Inferior parietal cortex (tissue), 1 donor: ENCODE data around the gene GMPPB.

Experiments used
- DNase-seq: peaks from one replicate; pipeline ENCODE4 v3.0.0-alpha.2; 2016; ENCODE audit errors: extremely low spot score

Gene GMPPB

GRCh38 chr3:49729966-49730609 is 6.3 kb upstream of the GMPPB start:
- no peak for DNase-seq

- DNase-seq, result no peak
Observed at GRCh38 chr3:49727924-49728361, 4.2 kb upstream of the GMPPB start.

GRCh38 chr3:49727154-49727923 is 3.6 kb upstream of the GMPPB start:
- no peak for DNase-seq

GRCh38 chr3:49725906-49726681 is 2.3 kb upstream of the GMPPB start:
- DNase-seq, result no peak

GRCh38 chr3:49724586-49724985 is 835 bp upstream of the GMPPB start:
- DNase-seq, result no peak

GRCh38 chr3:49723296-49723627 is 489 bp downstream of the GMPPB start:
- no peak for DNase-seq

GRCh38 chr3:49722896-49723295 is 855 bp downstream of the GMPPB start:
- no peak for DNase-seq

- no peak for DNase-seq
Observed at GRCh38 chr3:49721896-49722781, 1.6 kb downstream of the GMPPB start.

- DNase-seq, result no peak
Observed at GRCh38 chr3:49721596-49721895, 2.2 kb downstream of the GMPPB start.

- DNase-seq, result no peak
Observed at GRCh38 chr3:49720855-49721595, 2.7 kb downstream of the GMPPB start.

GRCh38 chr3:49719214-49719884 is 4.4 kb downstream of the GMPPB start, which contains the start of gene AMIGO3:
Gene AMIGO3 (minus strand): TSS chr3:49719684. CDS start chr3:49719465, 219 bp downstream.
- DNase-seq, result peak; percentile 92

- no peak for DNase-seq
Observed at GRCh38 chr3:49718858-49719213, 4.9 kb downstream of the GMPPB start.

GRCh38 chr3:49717959-49718857 is 5.5 kb downstream of the GMPPB start:
- no peak for DNase-seq

- no peak for DNase-seq
Observed at GRCh38 chr3:49717211-49717958, 6.4 kb downstream of the GMPPB start.

GRCh38 chr3:49716691-49717210 is 7.0 kb downstream of the GMPPB start:
- no peak for DNase-seq

GRCh38 chr3:49716169-49716568 is 7.6 kb downstream of the GMPPB start:
- no peak for DNase-seq

- DNase-seq, result no peak
Observed at GRCh38 chr3:49715611-49716121, 8.1 kb downstream of the GMPPB start.
